Type B pancreatic cell (in vitro differentiated cells): ENCODE results near the gene TH. TPM values are rescaled to one million over a fixed set of nuclear protein-coding genes. Genes with fewer than 3 reads are reported as not detected.
A peak's percentile ranks its signal among the peaks of the same experiment; 100 is the strongest.
"Not testable (repeated sequence)": the region's sequence is repeated elsewhere in the genome, so short reads cannot be mapped to it uniquely, and the experiment has no call there.

Source experiments
- DNase-seq: peaks from one replicate; pipeline ENCODE4 v3.0.0; 2021; ENCODE audit warnings: mixed read lengths; ENCODE audit not compliant: unreplicated experiment; ENCODE audit errors: extremely low spot score
- H3K27ac Mint-ChIP-seq: 2 replicates; pipeline ENCODE4 v1.8.0; 2021; ENCODE audit warnings: mild to moderate bottlenecking, mixed read lengths
- H3K27me3 Mint-ChIP-seq: 2 replicates; pipeline ENCODE4 v1.8.0; 2021; ENCODE audit warnings: mixed read lengths
- H3K36me3 Mint-ChIP-seq: 2 replicates; pipeline ENCODE4 v1.8.0; 2021; ENCODE audit warnings: mixed read lengths
- H3K4me1 Mint-ChIP-seq: one replicate; pipeline ENCODE4 v1.8.0; 2021; ENCODE audit warnings: mixed read lengths; ENCODE audit not compliant: unreplicated experiment
- H3K4me3 Mint-ChIP-seq: 2 replicates; pipeline ENCODE4 v1.8.0; 2021; ENCODE audit warnings: mild to moderate bottlenecking, mixed read lengths
- H3K9me3 Mint-ChIP-seq: 2 replicates; pipeline ENCODE4 v1.8.0; 2021; ENCODE audit warnings: mixed read lengths
- total RNA-seq: library from RNA; stranded (reverse); gene quantifications from 2 replicates; pipeline ENCODE4 v1.2.1, GENCODE V29; 2021; ENCODE audit warnings: low replicate concordance
- TF ChIP-seq, protein P1 (sequence below): fragments of 200-600 bp; sonication (generic); conservative IDR thresholded peaks from 2 replicates; pipeline ENCODE4 v1.5.0; 2021; ENCODE audit warnings: antibody characterized with exemption, mild to moderate bottlenecking

TH gene
- total RNA-seq, 1 donor from 2014 or later = 2.2 TPM

DNA sequence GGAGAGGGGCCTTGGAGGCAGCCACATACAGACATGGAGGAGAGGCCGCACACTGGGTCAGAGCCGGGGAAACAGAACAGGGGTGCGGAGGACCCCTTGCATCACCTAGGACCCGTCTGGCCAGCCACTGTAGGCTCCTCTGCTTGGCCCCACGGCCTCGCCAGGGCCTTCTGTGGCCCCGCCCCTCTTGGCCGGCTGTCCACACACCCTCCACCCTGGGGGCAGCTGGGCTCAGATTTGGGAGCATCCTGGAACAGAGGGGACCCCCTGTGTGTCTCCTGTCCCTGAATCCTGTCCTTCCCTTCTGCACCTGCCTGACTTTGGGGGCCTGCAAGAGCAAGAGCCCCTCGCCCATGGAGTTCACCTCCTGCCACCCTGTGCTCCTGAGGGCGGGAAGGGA is 7.9 kb upstream of the TH start:
- no peak for DNase-seq
- no peaks in the 10 kb centered on the region for H3K9me3 Mint-ChIP-seq
- H3K36me3 Mint-ChIP-seq = no peaks in the 10 kb centered on the region
- H3K4me3 Mint-ChIP-seq = no peak overlapping the region
- peaks cover 19% of the 10 kb centered on the region for H3K4me1 Mint-ChIP-seq
- TF ChIP-seq, protein P1, sequence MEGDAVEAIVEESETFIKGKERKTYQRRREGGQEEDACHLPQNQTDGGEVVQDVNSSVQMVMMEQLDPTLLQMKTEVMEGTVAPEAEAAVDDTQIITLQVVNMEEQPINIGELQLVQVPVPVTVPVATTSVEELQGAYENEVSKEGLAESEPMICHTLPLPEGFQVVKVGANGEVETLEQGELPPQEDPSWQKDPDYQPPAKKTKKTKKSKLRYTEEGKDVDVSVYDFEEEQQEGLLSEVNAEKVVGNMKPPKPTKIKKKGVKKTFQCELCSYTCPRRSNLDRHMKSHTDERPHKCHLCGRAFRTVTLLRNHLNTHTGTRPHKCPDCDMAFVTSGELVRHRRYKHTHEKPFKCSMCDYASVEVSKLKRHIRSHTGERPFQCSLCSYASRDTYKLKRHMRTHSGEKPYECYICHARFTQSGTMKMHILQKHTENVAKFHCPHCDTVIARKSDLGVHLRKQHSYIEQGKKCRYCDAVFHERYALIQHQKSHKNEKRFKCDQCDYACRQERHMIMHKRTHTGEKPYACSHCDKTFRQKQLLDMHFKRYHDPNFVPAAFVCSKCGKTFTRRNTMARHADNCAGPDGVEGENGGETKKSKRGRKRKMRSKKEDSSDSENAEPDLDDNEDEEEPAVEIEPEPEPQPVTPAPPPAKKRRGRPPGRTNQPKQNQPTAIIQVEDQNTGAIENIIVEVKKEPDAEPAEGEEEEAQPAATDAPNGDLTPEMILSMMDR = no peak
- no peaks in the 10 kb centered on the region for H3K27me3 Mint-ChIP-seq
- peak overlapping the region; percentile 87 for H3K27ac Mint-ChIP-seq

DNA sequence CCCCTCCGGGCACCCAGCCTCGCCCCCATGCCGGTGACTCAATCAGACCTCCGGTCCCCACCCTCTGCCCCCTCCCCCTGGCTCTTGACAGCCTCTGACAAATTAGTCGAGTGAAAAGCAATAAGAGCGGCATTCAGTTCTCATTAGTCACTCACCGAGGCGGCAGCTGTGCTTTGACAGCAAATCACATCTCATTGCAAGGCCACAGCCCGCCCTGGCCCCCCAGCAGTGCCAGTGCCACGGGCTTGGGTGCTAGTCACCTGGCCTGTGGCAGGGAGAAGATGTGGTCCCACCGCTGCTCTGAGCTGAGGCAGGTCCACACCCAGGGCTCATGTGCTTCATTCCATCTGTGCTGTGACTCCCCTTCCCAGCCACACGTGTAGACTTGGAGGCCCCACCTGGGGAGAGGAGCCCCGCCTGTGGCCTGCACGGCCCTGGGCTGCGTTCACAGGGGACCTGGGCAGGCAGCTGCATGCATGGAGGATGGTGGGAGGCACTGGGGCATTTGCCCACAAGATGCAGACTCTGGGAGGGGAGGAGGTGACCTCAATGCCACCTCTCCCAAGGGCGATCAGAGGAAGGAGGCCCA is 7.4 kb upstream of the TH start:
- no peaks in the 10 kb centered on the region for H3K27me3 Mint-ChIP-seq
- H3K4me1 Mint-ChIP-seq = peaks cover 19% of the 10 kb centered on the region
- TF ChIP-seq, protein P1 = no peak
- H3K4me3 Mint-ChIP-seq = peak overlapping the region; percentile 25
- no peaks in the 10 kb centered on the region for H3K9me3 Mint-ChIP-seq
- peak overlapping the region; percentile 87 for H3K27ac Mint-ChIP-seq
- H3K36me3 Mint-ChIP-seq = no peaks in the 10 kb centered on the region
- no peak for DNase-seq

DNA sequence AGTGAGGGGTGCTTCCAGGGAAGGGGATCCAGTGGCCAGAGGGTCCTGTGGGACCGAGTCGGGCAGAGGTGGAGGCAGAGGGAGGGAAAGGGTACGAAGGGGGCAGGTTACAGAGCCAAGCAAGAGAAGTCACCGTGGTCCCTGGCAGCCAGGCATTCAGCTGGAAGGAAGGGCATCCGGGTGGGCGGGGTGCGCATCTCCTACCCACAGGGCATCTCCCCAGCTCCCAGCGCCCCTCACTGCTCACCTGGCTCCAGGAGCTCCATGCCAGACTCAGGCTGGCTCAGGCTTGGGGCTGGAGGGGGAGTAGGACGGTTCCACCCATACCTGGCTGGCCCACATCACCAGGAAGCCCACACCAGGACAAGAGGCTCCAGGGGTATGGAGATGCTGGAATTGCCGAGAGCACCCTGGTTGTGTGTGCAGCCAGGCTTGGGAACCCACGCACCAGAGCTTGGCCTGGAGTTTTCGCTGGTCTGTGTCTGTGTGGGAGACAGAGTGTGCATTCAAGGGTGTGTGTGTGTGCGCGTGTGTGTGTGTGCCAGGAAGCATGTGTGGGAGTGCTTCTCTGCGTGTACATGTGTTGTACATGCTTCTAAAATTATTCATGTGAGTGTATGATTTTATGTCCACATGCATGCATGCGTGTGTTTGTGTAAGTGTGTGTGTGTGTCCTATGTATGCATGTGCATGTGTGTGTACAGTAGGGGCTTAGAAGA is 6.6 kb upstream of the TH start:
- H3K4me3 Mint-ChIP-seq = peak overlapping the region; percentile 41
- peak overlapping the region; percentile 87 for H3K27ac Mint-ChIP-seq
- H3K4me1 Mint-ChIP-seq = peaks cover 17% of the 10 kb centered on the region
- not testable (repeated sequence) for H3K9me3 Mint-ChIP-seq, H3K36me3 Mint-ChIP-seq, H3K27me3 Mint-ChIP-seq, DNase-seq

DNA sequence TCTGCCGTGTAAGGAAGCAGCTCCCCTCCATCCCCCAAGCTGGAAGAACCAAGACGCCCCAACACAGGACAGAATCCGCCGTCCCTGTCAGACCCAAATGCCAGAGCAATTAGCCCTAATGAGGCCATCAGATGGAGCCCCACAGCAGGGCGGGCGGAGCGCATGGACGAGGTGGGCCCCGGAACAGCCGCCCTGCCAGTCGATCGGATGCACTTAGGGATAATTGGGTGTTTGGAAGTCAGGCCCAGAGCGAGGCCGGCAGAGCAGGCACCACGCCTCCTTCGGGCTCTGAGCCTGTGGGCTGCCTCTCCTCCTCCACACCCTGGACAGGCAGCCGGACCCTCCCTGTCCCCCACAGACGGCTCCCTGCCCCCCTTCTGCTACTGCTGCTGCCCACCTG is 5.5 kb upstream of the TH start:
- Mint-ChIP-seq H3K4me1 (peaks cover 20% of the 10 kb centered on the region), H3K4me3 (no peak overlapping the region), H3K27me3 (no peaks in the 10 kb centered on the region), H3K36me3 (no peaks in the 10 kb centered on the region), H3K27ac (peak overlapping the region; percentile 41), H3K9me3 (no peaks in the 10 kb centered on the region)
- no peak for DNase-seq
- TF ChIP-seq, protein P1 = no peak

DNA sequence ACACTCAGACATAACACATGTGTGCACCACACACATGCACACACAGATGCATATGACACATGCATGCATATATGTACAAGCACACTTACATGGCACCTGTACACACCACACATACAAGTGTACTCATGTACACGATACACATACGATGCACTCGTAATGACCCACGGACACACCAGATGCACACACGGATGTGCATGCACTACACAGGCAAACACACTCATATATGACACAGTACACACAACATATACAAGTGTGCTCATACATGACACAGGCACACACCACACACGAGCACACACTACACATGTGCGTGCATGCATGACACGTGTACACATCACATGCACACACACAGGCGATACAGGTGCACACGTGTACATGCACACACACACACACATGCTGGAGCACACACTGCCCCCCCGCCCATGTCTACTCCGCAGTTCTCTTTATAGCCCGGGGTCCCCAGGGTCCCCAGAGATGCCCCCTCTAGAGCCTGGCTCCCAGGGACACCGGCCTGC is 4.8 kb upstream of the TH start:
- Mint-ChIP-seq H3K27me3 (no peaks in the 10 kb centered on the region), H3K4me3 (peak overlapping the region; percentile 7), H3K4me1 (peaks cover 20% of the 10 kb centered on the region), H3K9me3 (no peaks in the 10 kb centered on the region), H3K36me3 (no peaks in the 10 kb centered on the region), H3K27ac (peak overlapping the region; percentile 41)
- TF ChIP-seq, protein P1 = no peak
- DNase-seq = no peak

DNA sequence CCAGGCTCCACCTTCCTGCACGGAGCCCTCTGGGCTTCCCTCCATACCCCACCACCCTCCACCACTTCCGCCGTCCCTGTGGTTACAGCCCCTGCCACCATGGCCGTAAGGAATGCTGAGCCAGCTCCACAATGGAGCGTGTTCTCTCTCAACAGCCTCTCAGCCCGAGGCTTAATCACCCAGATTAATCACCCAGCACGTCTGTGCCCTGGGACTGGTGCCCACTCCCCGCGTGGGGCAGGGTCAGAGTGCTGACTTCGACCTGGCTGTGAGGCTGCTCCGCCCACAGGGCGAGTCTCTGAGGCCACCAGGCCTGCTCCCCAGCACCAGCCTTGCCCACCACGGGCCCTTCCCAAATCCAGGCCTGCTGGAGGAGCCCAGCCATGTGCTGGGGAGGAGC is 4.0 kb upstream of the TH start:
- H3K27me3 Mint-ChIP-seq = no peaks in the 10 kb centered on the region
- peak overlapping the region; percentile 82 for H3K27ac Mint-ChIP-seq
- no peak overlapping the region for H3K4me3 Mint-ChIP-seq

More for the DNA sequence above, 4.0 kb upstream of the TH start:
- Mint-ChIP-seq H3K4me1 (peaks cover 20% of the 10 kb centered on the region), H3K9me3 (no peaks in the 10 kb centered on the region), H3K36me3 (no peaks in the 10 kb centered on the region)
- DNase-seq = no peak
- TF ChIP-seq, protein P1 = no peak
